HG03521 (cell line): ENCODE data around the gene VTI1A.

Source experiments
- ATAC-seq: cut with Tn5 transposase; IDR thresholded peaks from one replicate; pipeline ENCODE4 v1.9.1; 2021; ENCODE audit warnings: mild to moderate bottlenecking, moderate library complexity; ENCODE audit not compliant: unreplicated experiment

Gene VTI1A

GRCh38 chr10:112503643-112504042 is 56.6 kb downstream of the VTI1A start:
- ATAC-seq = no peak

- no peak for ATAC-seq
Observed at GRCh38 chr10:112507046-112507445, 60.0 kb downstream of the VTI1A start.

GRCh38 chr10:112507988-112508387 is 61.0 kb downstream of the VTI1A start:
- ATAC-seq = no peak

- ATAC-seq = no peak
Observed at GRCh38 chr10:112509558-112510291, 62.7 kb downstream of the VTI1A start.

GRCh38 chr10:112510384-112510783 is 63.4 kb downstream of the VTI1A start:
- no peak for ATAC-seq

- ATAC-seq = no peak
Observed at GRCh38 chr10:112512294-112512693, 65.3 kb downstream of the VTI1A start.

GRCh38 chr10:112515126-112515525 is 68.1 kb downstream of the VTI1A start:
- ATAC-seq = no peak

GRCh38 chr10:112515852-112516251 is 68.8 kb downstream of the VTI1A start:
- ATAC-seq = no peak

- no peak for ATAC-seq
Observed at GRCh38 chr10:112517451-112517862, 70.4 kb downstream of the VTI1A start.

GRCh38 chr10:112519133-112519761 is 72.2 kb downstream of the VTI1A start:
- ATAC-seq = peak; percentile 71

GRCh38 chr10:112520914-112521313 is 73.9 kb downstream of the VTI1A start:
- ATAC-seq = no peak

GRCh38 chr10:112524641-112525040 is 77.6 kb downstream of the VTI1A start:
- no peak for ATAC-seq

- no peak for ATAC-seq
Observed at GRCh38 chr10:112525200-112525599, 78.2 kb downstream of the VTI1A start.

GRCh38 chr10:112526139-112526538 is 79.1 kb downstream of the VTI1A start:
- ATAC-seq = peak; percentile 77

- ATAC-seq = no peak
Observed at GRCh38 chr10:112526906-112527305, 79.9 kb downstream of the VTI1A start.

- no peak for ATAC-seq
Observed at GRCh38 chr10:112528235-112528634, 81.2 kb downstream of the VTI1A start.

GRCh38 chr10:112531421-112531820 is 84.4 kb downstream of the VTI1A start:
- ATAC-seq = no peak

- peak; percentile 99 for ATAC-seq
Observed at GRCh38 chr10:112532189-112532588, 85.2 kb downstream of the VTI1A start.

GRCh38 chr10:112532956-112533355 is 85.9 kb downstream of the VTI1A start:
- ATAC-seq = no peak

- no peak for ATAC-seq
Observed at GRCh38 chr10:112533916-112534315, 86.9 kb downstream of the VTI1A start.

- ATAC-seq = no peak
Observed at GRCh38 chr10:112535531-112535951, 88.5 kb downstream of the VTI1A start.

- ATAC-seq = no peak
Observed at GRCh38 chr10:112536663-112537062, 89.6 kb downstream of the VTI1A start.
